ENCODE data around the gene RSRP1. TPM values are rescaled to one million over a fixed set of nuclear protein-coding genes. Genes with fewer than 3 reads are reported as not detected.

Gene RSRP1
- polyA plus RNA-seq, 2 of the 4 experiments (the other 2 are of a cell fraction) = 34.5 to 50.6 TPM

GRCh38 chr1:25197235-25197975 lies 49.8 kb downstream of the RSRP1 start:
- Histone ChIP-seq H3K9me3 (no peaks in the 10 kb centered on the region), H3K4me3 (no peak overlapping the region), H3K4me1 (no peaks in the 10 kb centered on the region), H3K27ac (no peak overlapping the region), H3K4me2 (no peak overlapping the region)
- FAIRE-seq (no peak), ATAC-seq (no peak), DNase-seq (ENCODE audit: low read depth in 1 of 2, low spot score in 1 of 2) (no peak)
- WGBS (ENCODE audit: missing lambda C conversion rate) = 79% methylated on average over 14 of the region's 20 CpGs
- no peak for TF ChIP-seq CHD4 (IDR thresholded peaks at IDR 0.05; ENCODE audit: borderline replicate concordance)
- no peak for TF ChIP-seq HOXB13 (CRISPR knock-in tag; IDR thresholded peaks at IDR 0.05; ENCODE audit: low read depth)
- ChIA-PET POLR2A (no interaction called here), CTCF (interaction anchor here (0.6 to 1.7 kb wide), 3 partner anchors 44 to 350 kb away, joined by 3 to 5 read pairs (median 3); no protein-coding TSS in a partner anchor)

DNA sequence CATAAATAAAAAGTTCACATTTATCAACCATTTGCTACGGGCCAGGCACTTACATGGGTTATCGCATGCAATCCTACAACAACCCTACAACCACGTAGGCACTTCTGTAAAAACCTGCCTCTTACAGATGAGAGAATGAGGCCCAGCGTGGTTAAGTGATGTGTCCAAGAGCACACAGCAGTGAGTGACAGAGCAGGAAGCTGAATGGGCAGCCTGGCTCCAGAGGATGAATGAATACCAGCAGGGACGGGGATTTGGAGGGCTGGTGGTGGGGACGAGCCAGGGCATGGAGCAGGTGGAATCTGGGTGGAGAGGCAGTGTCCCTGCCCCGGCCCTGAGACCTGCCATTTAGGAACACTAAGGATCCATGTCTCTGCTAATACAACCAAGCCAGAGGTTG lies 50.4 kb downstream of the RSRP1 start:
- no peaks in the 10 kb centered on the region for H3K9me3 ChIP-seq
- DNase-seq (ENCODE audit: low read depth in 1 of 2, low spot score in 1 of 2) (no peak), FAIRE-seq (no peak), ATAC-seq (no peak)
- no peak overlapping the region for H3K4me2 ChIP-seq
- H3K4me1 ChIP-seq = no peaks in the 10 kb centered on the region
- ChIA-PET POLR2A (no interaction called here), CTCF (interaction anchor here (0.6 to 3.1 kb wide), 3 partner anchors 8 to 349 kb away, joined by 3 to 19 read pairs (median 5); no protein-coding TSS in a partner anchor)
- H3K4me3 ChIP-seq = no peak overlapping the region
- 83% methylated on average over 7 of the region's 7 CpGs for WGBS (ENCODE audit: missing lambda C conversion rate)
- TF ChIP-seq FOSB (CRISPR knock-in tag; IDR thresholded peaks at IDR 0.05) = no peak
- no peak for TF ChIP-seq CBX8 (IDR thresholded peaks at IDR 0.05)
- no peak for TF ChIP-seq RFX5 (IDR thresholded peaks at IDR 0.05)
- no peak for TF ChIP-seq HOXA7 (CRISPR knock-in tag; IDR thresholded peaks at IDR 0.05)
- no peak for TF ChIP-seq RARB (CRISPR knock-in tag; IDR thresholded peaks at IDR 0.05)
- no peak for TF ChIP-seq TP53 (CRISPR knock-in tag; IDR thresholded peaks at IDR 0.05)
- no peak for TF ChIP-seq FOSL2 (IDR thresholded peaks at IDR 0.05)
- TF ChIP-seq FOSL2 (CRISPR knock-in tag; IDR thresholded peaks at IDR 0.05) = no peak
- no peak for TF ChIP-seq HEYL (CRISPR knock-in tag; IDR thresholded peaks at IDR 0.05)
- no peak for TF ChIP-seq JUN (IDR thresholded peaks at IDR 0.05)
- TF ChIP-seq BCL3 (IDR thresholded peaks at IDR 0.05) = no peak
- TF ChIP-seq JUNB (IDR thresholded peaks at IDR 0.05) = no peak
- TF ChIP-seq HOXB5 (CRISPR knock-in tag; IDR thresholded peaks at IDR 0.05) = no peak
- no peak for TF ChIP-seq EHF (CRISPR knock-in tag; IDR thresholded peaks at IDR 0.05)
- no peak for TF ChIP-seq HOXB13 (CRISPR knock-in tag; IDR thresholded peaks at IDR 0.05; ENCODE audit: low read depth)
- TF ChIP-seq GATA3 (IDR thresholded peaks at IDR 0.05; ENCODE audit: borderline replicate concordance) = no peak
- no peak for TF ChIP-seq KDM5A (IDR thresholded peaks at IDR 0.05)
- no peak for TF ChIP-seq CHD4 (IDR thresholded peaks at IDR 0.05; ENCODE audit: borderline replicate concordance)
- H3K27ac ChIP-seq = no peak overlapping the region

DNA sequence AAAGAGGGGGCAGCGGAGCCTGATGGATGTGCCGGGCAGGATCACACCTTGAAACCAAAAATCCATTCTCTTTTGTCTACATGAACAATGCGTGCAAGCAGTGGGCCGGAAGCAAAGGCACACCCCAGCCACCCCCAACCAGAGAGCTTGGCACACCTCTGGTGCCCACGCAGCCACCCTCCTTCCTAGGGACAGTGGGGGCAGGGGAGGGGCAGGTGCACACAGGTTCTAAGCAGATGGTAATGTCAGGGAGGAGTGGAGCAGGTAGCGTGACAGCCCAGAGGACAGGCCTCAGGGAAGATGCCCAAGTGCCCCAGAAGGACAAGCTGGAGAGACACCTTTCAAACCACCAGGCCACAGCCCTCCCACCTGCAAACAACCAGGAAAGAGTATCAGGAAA lies 51.4 kb downstream of the RSRP1 start:
- CTCF ChIA-PET = interaction anchor here (1.4 to 3.1 kb wide), 2 partner anchors 9 to 345 kb away, joined by 8 to 19 read pairs; no protein-coding TSS in a partner anchor
- POLR2A ChIA-PET = no interaction called here
- no peak overlapping the region for H3K4me2 ChIP-seq
- WGBS (ENCODE audit: missing lambda C conversion rate) = 66% methylated on average over 4 of the region's 6 CpGs
- TF ChIP-seq ZC3H11A (IDR thresholded peaks at IDR 0.05) (no peak), PHF8 (IDR thresholded peaks at IDR 0.05; ENCODE audit: borderline replicate concordance, low read depth) (no peak), SREBF2 (IDR thresholded peaks at IDR 0.05) (no peak), RAD21 (conservative IDR thresholded peaks at IDR 0.05 in 1 of 2, IDR thresholded peaks at IDR 0.05 in 1 of 2) (no peak), RFX5 (IDR thresholded peaks at IDR 0.05) (no peak)
- TF ChIP-seq, protein P1, sequence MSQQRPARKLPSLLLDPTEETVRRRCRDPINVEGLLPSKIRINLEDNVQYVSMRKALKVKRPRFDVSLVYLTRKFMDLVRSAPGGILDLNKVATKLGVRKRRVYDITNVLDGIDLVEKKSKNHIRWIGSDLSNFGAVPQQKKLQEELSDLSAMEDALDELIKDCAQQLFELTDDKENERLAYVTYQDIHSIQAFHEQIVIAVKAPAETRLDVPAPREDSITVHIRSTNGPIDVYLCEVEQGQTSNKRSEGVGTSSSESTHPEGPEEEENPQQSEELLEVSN (IDR thresholded peaks at IDR 0.05; ENCODE audit: borderline replicate concordance, low read depth) = no peak
- H3K4me3 ChIP-seq = no peak overlapping the region
- ATAC-seq = no peak
- H3K27ac ChIP-seq = no peak overlapping the region
- DNase-seq (ENCODE audit: low read depth in 1 of 2, low spot score in 1 of 2) = no peak
- H3K9me3 ChIP-seq = no peaks in the 10 kb centered on the region
- FAIRE-seq = no peak
- H3K4me1 ChIP-seq = no peaks in the 10 kb centered on the region
